Limb (tissue), 2 donors: ENCODE data around the gene PCAT7.
"Not testable (repeated sequence)": the region's sequence is repeated elsewhere in the genome, so short reads cannot be mapped to it uniquely, and the experiment has no call there.

Experiments used
- DNase-seq, 2 donors: peaks; one replicate each; pipeline ENCODE4 v3.0.0-alpha.2; 2016; ENCODE audit errors: extremely low spot score in 2 of 2

The PCAT7 gene

GRCh38 chr9:94563548-94563947 lies 8.7 kb downstream of the PCAT7 start:
- no peak for DNase-seq

- DNase-seq, result not testable (repeated sequence)
Measured at GRCh38 chr9:94564279-94564678, 9.4 kb downstream of the PCAT7 start.

GRCh38 chr9:94566550-94566949 lies 11.7 kb downstream of the PCAT7 start:
- DNase-seq, result no peak

GRCh38 chr9:94567271-94567670 lies 12.4 kb downstream of the PCAT7 start:
- DNase-seq, result no peak

GRCh38 chr9:94568250-94568889 lies 13.5 kb downstream of the PCAT7 start:
- DNase-seq, result no peak

- no peak for DNase-seq
Measured at GRCh38 chr9:94568972-94569712, 14.3 kb downstream of the PCAT7 start.

GRCh38 chr9:94576131-94576530 lies 21.2 kb downstream of the PCAT7 start:
- DNase-seq, result no peak

- no peak for DNase-seq
Measured at GRCh38 chr9:94577036-94577435, 22.2 kb downstream of the PCAT7 start.

- DNase-seq, result no peak
Measured at GRCh38 chr9:94577571-94577970, 22.7 kb downstream of the PCAT7 start.

GRCh38 chr9:94581728-94582127 lies 26.8 kb downstream of the PCAT7 start:
- DNase-seq, result no peak

- no peak for DNase-seq
Measured at GRCh38 chr9:94584555-94584954, 29.7 kb downstream of the PCAT7 start.

- DNase-seq, result no peak
Measured at GRCh38 chr9:94586316-94586715, 31.4 kb downstream of the PCAT7 start.

GRCh38 chr9:94586814-94587213 lies 31.9 kb downstream of the PCAT7 start:
- no peak for DNase-seq

- DNase-seq, result no peak
Measured at GRCh38 chr9:94588681-94589080, 33.8 kb downstream of the PCAT7 start.

GRCh38 chr9:94591046-94591545 lies 36.2 kb downstream of the PCAT7 start:
- not testable (repeated sequence) for DNase-seq

- no peak for DNase-seq
Measured at GRCh38 chr9:94591876-94592275, 37.0 kb downstream of the PCAT7 start.

GRCh38 chr9:94592683-94593082 lies 37.8 kb downstream of the PCAT7 start:
- DNase-seq, result not testable (repeated sequence)

GRCh38 chr9:94593459-94594345 lies 38.8 kb downstream of the PCAT7 start, which contains the start of gene FBP2:
TSS of gene FBP2 (minus strand) at chr9:94593824. CDS start at chr9:94593726, 98 bp downstream.
- DNase-seq, result no peak

- no peak for DNase-seq
Measured at GRCh38 chr9:94599102-94599501, 44.2 kb downstream of the PCAT7 start.

GRCh38 chr9:94600258-94600657 lies 45.4 kb downstream of the PCAT7 start:
- no peak for DNase-seq

- no peak for DNase-seq
Measured at GRCh38 chr9:94600715-94601114, 45.8 kb downstream of the PCAT7 start.

- DNase-seq, result no peak
Measured at GRCh38 chr9:94602666-94603065, 47.8 kb downstream of the PCAT7 start.
